Activated naive CD8-positive, alpha-beta T cell treated with anti-CD3 and anti-CD28 coated beads, Interleukin-2, amount 50 U/mL, for 16 hours (primary cell): ENCODE data around the gene ADGRF3.
"Not testable (repeated sequence)": the region's sequence is repeated elsewhere in the genome, so short reads cannot be mapped to it uniquely, and the experiment has no call there.

Experiments
- DNase-seq: peaks from one replicate; pipeline ENCODE4 v3.0.0-alpha.2; 2020; ENCODE audit warnings: low read depth, low spot score

ADGRF3 gene

GRCh38 chr2:26349690-26350089 lies 3.1 kb upstream of the ADGRF3 start:
- no peak for DNase-seq

- DNase-seq = no peak
Observed at GRCh38 chr2:26347286-26347865, 787 bp upstream of the ADGRF3 start.

GRCh38 chr2:26345545-26346453 lies 790 bp downstream of the ADGRF3 start, which contains the start of gene SELENOI:
SELENOI (plus strand) TSS chr2:26346143; CDS start chr2:26346233, 90 bp downstream.
- peak; percentile 98 for DNase-seq

GRCh38 chr2:26345283-26345544 lies 1.4 kb downstream of the ADGRF3 start:
- no peak for DNase-seq

- no peak for DNase-seq
Observed at GRCh38 chr2:26344581-26345282, 1.9 kb downstream of the ADGRF3 start.

GRCh38 chr2:26340831-26341230 lies 5.8 kb downstream of the ADGRF3 start:
- no peak for DNase-seq

- DNase-seq = no peak
Observed at GRCh38 chr2:26337298-26337697, 9.3 kb downstream of the ADGRF3 start.

- no peak for DNase-seq
Observed at GRCh38 chr2:26336719-26337118, 9.9 kb downstream of the ADGRF3 start.

- DNase-seq = no peak
Observed at GRCh38 chr2:26335231-26335630, 11.4 kb downstream of the ADGRF3 start.

GRCh38 chr2:26333293-26333692 lies 13.3 kb downstream of the ADGRF3 start:
- no peak for DNase-seq

- DNase-seq = not testable (repeated sequence)
Observed at GRCh38 chr2:26331321-26331720, 15.3 kb downstream of the ADGRF3 start.

GRCh38 chr2:26330604-26331003 lies 16.0 kb downstream of the ADGRF3 start:
- DNase-seq = no peak

GRCh38 chr2:26330114-26330549 lies 16.5 kb downstream of the ADGRF3 start:
- peak; percentile 59 for DNase-seq

- DNase-seq = not testable (repeated sequence)
Observed at GRCh38 chr2:26329083-26329482, 17.5 kb downstream of the ADGRF3 start.

GRCh38 chr2:26327291-26328272 lies 19.0 kb downstream of the ADGRF3 start:
- DNase-seq = no peak

- DNase-seq = no peak
Observed at GRCh38 chr2:26326514-26326913, 20.1 kb downstream of the ADGRF3 start.

GRCh38 chr2:26325851-26326250 lies 20.7 kb downstream of the ADGRF3 start:
- DNase-seq = no peak

GRCh38 chr2:26324903-26325302 lies 21.7 kb downstream of the ADGRF3 start:
- no peak for DNase-seq

- not testable (repeated sequence) for DNase-seq
Observed at GRCh38 chr2:26324479-26324878, 22.1 kb downstream of the ADGRF3 start.

- no peak for DNase-seq
Observed at GRCh38 chr2:26318950-26319349, 27.6 kb downstream of the ADGRF3 start.

- no peak for DNase-seq
Observed at GRCh38 chr2:26317377-26318105, 29.0 kb downstream of the ADGRF3 start.
